ENCODE measurements around the gene ZFYVE28. TPM values are rescaled to one million over a fixed set of nuclear protein-coding genes. Genes with fewer than 3 reads are reported as not detected.

ZFYVE28 gene
- total RNA-seq, 1 experiment from 2014 or later = 12.9 TPM

- POLR2A ChIA-PET (ENCODE audit: unreplicated experiment) = no interaction called here
- Histone ChIP-seq H3K27ac (no peak overlapping the region), H3K27me3 (ENCODE audit: insufficient read depth, low read depth) (no peaks in the 10 kb centered on the region), H3K9me3 (ENCODE audit: insufficient read depth, low read depth) (no peaks in the 10 kb centered on the region), H2AFZ (no peak overlapping the region), H3K4me3 (no peak overlapping the region), H3K79me2 (ENCODE audit: low read depth) (no peaks in the 10 kb centered on the region), H3K9me2 (ENCODE audit: insufficient read depth) (no peaks in the 10 kb centered on the region), H3K36me3 (ENCODE audit: low read depth) (no peaks in the 10 kb centered on the region), H3F3A (ENCODE audit: insufficient read depth, low read depth) (no peaks in the 10 kb centered on the region), H3K4me1 (replicated peaks; ENCODE audit: insufficient read depth) (no peaks in the 10 kb centered on the region), H4K20me1 (ENCODE audit: insufficient read depth) (no peaks in the 10 kb centered on the region), H3K4me2 (no peak overlapping the region)
- TF ChIP-seq EZH2 (IDR thresholded peaks at IDR 0.05; ENCODE audit: low read depth) (no peak), CTCF (conservative IDR thresholded peaks at IDR 0.05) (no peak)
- CTCF ChIA-PET = no interaction called here
- intact Hi-C loops (cut with micrococcal nuclease; ENCODE audit: unreplicated experiment) = no loop called here
- BruUV-seq (replicated peaks) = no TSS peak
- DNase-seq = no peak
Observed at GRCh38 chr4:2359591-2360395, 58.7 kb downstream of the ZFYVE28 start.

DNA sequence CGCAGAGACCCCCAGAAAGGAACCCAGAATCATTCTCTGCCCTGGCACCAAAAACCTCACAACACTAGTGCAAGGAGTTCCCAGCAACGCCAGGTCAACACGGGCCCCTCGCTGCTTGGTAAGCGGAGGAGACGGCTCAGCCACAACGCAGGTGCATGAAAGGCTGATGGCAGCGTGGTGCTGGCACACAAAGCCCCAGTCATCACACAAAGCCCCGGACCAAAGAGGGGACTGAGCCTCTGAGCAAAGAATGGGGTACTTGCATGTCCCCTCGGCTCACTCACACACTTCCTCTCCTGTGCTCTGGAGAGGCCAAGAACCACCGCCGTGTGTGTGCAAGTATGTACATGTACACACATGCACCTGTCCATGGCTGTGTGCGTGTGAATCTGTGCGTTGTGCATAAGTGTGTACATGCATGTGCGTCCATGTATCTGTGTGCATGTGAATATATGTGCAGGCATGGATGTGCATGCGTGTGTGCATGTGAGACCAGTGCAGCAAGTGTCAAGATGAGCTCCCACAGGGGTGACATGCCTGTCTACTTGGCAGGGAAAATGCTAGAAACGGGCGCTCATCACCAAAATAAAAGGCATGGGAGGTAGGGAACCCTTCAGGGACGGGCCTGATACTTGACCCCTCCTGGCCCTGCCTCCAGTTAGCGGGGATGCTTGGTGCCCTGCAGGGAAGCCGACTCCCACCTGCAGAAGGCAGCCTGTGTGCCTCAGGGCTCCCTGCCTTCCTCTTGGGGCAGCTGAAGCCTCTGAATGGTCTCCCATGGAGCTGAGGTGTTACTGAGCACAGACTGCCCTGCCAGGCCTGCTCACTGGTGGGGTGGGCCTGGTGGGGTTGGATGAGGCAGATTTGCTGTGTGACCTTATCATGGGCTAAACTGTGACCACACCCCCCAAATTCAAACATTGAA is 60.4 kb downstream of the ZFYVE28 start:
- H4K20me1 ChIP-seq (ENCODE audit: insufficient read depth) = no peaks in the 10 kb centered on the region

More for the DNA sequence above, 60.4 kb downstream of the ZFYVE28 start:
- Histone ChIP-seq H3K4me1 (replicated peaks; ENCODE audit: insufficient read depth) (no peaks in the 10 kb centered on the region), H3K9me3 (ENCODE audit: insufficient read depth, low read depth) (no peaks in the 10 kb centered on the region), H3K27me3 (ENCODE audit: insufficient read depth, low read depth) (no peaks in the 10 kb centered on the region), H3F3A (ENCODE audit: insufficient read depth, low read depth) (no peaks in the 10 kb centered on the region), H3K27ac (no peak overlapping the region), H3K4me3 (no peak overlapping the region), H3K9me2 (ENCODE audit: insufficient read depth) (no peaks in the 10 kb centered on the region), H3K36me3 (ENCODE audit: low read depth) (no peaks in the 10 kb centered on the region), H2AFZ (no peak overlapping the region), H3K79me2 (ENCODE audit: low read depth) (no peaks in the 10 kb centered on the region), H3K4me2 (no peak overlapping the region)
- no peak for DNase-seq
- no TSS peak for BruUV-seq (replicated peaks)
- POLR2A ChIA-PET (ENCODE audit: unreplicated experiment) = no interaction called here
- CTCF ChIA-PET = interaction anchor here (0.7 kb wide), 1 partner anchor 31 kb away, joined by 3 read pairs; no protein-coding TSS in a partner anchor
- intact Hi-C loops (cut with micrococcal nuclease; ENCODE audit: unreplicated experiment) = no loop called here
- TF ChIP-seq EZH2 (IDR thresholded peaks at IDR 0.05; ENCODE audit: low read depth) (no peak), CTCF (conservative IDR thresholded peaks at IDR 0.05) (no peak)
